NT2/D1 (cell line): Measurements from ENCODE around the gene HOOK2.

Experiments used
- YY1 ChIP-seq: IDR thresholded peaks from 2 replicates; pipeline ENCODE4 v1.6.1; 2011; ENCODE audit not compliant: insufficient read length, insufficient read depth
- ZNF274 ChIP-seq: IDR thresholded peaks from 2 replicates; pipeline ENCODE4 v1.6.1; 2011; ENCODE audit warnings: mild to moderate bottlenecking, low read depth, low read length

DNA sequence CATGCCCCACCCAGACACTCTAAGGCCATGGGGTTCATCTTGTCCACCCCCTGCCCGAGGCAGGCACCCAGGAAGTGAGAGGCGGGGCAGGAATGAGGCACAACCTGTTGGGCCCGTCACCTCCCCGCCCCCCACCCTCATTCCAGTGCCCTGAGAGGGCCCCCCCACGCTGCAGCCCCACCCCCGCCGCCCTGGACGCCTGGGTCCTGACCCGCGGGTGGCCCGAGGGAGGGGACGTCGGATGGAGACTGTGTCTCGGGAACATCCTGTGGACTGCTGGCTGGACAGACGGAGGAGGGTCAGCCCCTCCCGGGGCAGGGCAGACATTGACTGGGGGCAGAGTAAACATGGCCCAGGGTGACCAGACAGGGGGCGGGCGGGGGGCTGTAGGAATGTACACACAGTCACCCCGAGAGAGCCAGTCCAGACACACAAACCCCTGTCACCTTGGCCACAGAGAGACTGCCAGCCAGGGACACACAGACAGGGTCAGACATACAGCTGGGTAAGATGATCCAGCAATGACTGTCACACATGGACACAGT is 8.6 kb upstream of the HOOK2 start:
- no peak for TF ChIP-seq ZNF274
- no peak for TF ChIP-seq YY1
